CD4-positive, CD25-positive, alpha-beta regulatory T cell (primary cell): ENCODE measurements around the gene GALNT16. TPM values are rescaled to one million over a fixed set of nuclear protein-coding genes. Genes with fewer than 3 reads are reported as not detected.

Experiments
- ATAC-seq, 2 donors: fragments of 150-1000 bp; cut with Tn5 transposase; one replicate each; pipeline ENCODE4 v1.10.0; 2021; ENCODE audit warnings: low read depth in 2 of 2, moderate number of reproducible peaks in 2 of 2, moderate library complexity in 1 of 2
- DNase-seq, 3 donors: peaks; one replicate each; pipeline versions ENCODE4 v3.0.0 to v3.0.0-alpha.2; 2012 to 2022; ENCODE audit warnings: mixed read lengths in 1 of 3
- H3K27ac ChIP-seq: one replicate; pipeline ENCODE4 v1.7.0; 2013; ENCODE audit warnings: mild to moderate bottlenecking, low read length; ENCODE audit not compliant: insufficient read depth, poor library complexity, severe bottlenecking
- H3K27me3 ChIP-seq: one replicate; pipeline ENCODE4 v1.7.0; 2013; ENCODE audit warnings: low read length; ENCODE audit not compliant: control insufficient read depth, insufficient read depth
- H3K36me3 ChIP-seq: one replicate; pipeline ENCODE4 v1.7.0; 2013; ENCODE audit warnings: mild to moderate bottlenecking, low read length, moderate library complexity; ENCODE audit not compliant: control insufficient read depth, insufficient read depth
- H3K4me1 ChIP-seq: 2 replicates; pipeline ENCODE4 v1.7.0; 2013; ENCODE audit warnings: mild to moderate bottlenecking, low read length; ENCODE audit not compliant: insufficient read depth, control insufficient read depth, poor library complexity, severe bottlenecking
- H3K4me3 ChIP-seq: one replicate; pipeline ENCODE4 v1.7.0; 2013; ENCODE audit warnings: low read depth, mild to moderate bottlenecking, low read length, moderate library complexity
- H3K9me3 ChIP-seq, 2 experiments: 1 replicate in 1 of 2; 2 replicates in 1 of 2; pipeline ENCODE4 v1.7.0; 2013; ENCODE audit warnings: low read length in 2 of 2, mild to moderate bottlenecking in 1 of 2, moderate library complexity in 1 of 2; ENCODE audit not compliant: control insufficient read depth in 2 of 2
- H3K27ac Mint-ChIP-seq, 3 donors: one replicate each; pipeline ENCODE4 v1.8.0; 2020 to 2022; ENCODE audit warnings: mild to moderate bottlenecking in 3 of 3, mixed read lengths in 3 of 3, moderate library complexity in 2 of 3
- H3K27me3 Mint-ChIP-seq: one replicate; pipeline ENCODE4 v1.8.0; 2022; ENCODE audit warnings: mild to moderate bottlenecking, mixed read lengths
- H3K36me3 Mint-ChIP-seq: one replicate; pipeline ENCODE4 v1.8.0; 2020; ENCODE audit warnings: mixed read lengths
- H3K4me1 Mint-ChIP-seq, 4 donors: one replicate each; pipeline ENCODE4 v1.8.0; 2020 to 2022; ENCODE audit warnings: mixed read lengths in 4 of 4, mild to moderate bottlenecking in 1 of 4
- H3K4me3 Mint-ChIP-seq, 4 donors: one replicate each; pipeline ENCODE4 v1.8.0; 2020 to 2022; ENCODE audit warnings: mild to moderate bottlenecking in 4 of 4, mixed read lengths in 4 of 4, moderate library complexity in 3 of 4
- H3K9me3 Mint-ChIP-seq, 7 donors: one replicate each; pipeline ENCODE4 v1.8.0; 2020 to 2022; ENCODE audit warnings: mixed read lengths in 7 of 7, mild to moderate bottlenecking in 3 of 7, moderate library complexity in 2 of 7
- polyA plus RNA-seq, 4 donors: library from polyadenylated mRNA; unstranded; fragments of 300-500 nt; fragmentation: Illumina TruSeq; gene quantifications; one replicate each; pipeline ENCODE4 v1.2.3, GENCODE V29; 2021
- total RNA-seq: library from RNA; stranded (reverse); gene quantifications from one replicate; pipeline ENCODE4 v1.2.3, GENCODE V29; 2022

The GALNT16 gene
- total and polyA plus RNA-seq, 5 donors from 2014 or later = 0.05 TPM; not detected in 4

GRCh38 chr14:69242311-69243224 is 17.4 kb upstream of the GALNT16 start:
- H3K27me3 ChIP-seq = no peaks in the 10 kb centered on the region
- peaks cover 18% of the 10 kb centered on the region for H3K36me3 Mint-ChIP-seq
- peaks cover 0 to 5% (median 3%) of the 10 kb centered on the region in 4 donors for H3K4me1 Mint-ChIP-seq
- peak; percentile 16 to 70 (median 58) for DNase-seq
- H3K9me3 ChIP-seq = no peaks in the 10 kb centered on the region
- H3K27ac Mint-ChIP-seq = peak overlapping the region in 1 of 3 donors; percentile 7
- peak in 1 of 2 donors; percentile 58 for ATAC-seq
- no peaks in the 10 kb centered on the region for H3K27me3 Mint-ChIP-seq
- no peak overlapping the region for H3K27ac ChIP-seq
- no peak overlapping the region for H3K4me3 ChIP-seq
- no peaks in the 10 kb centered on the region for H3K4me1 ChIP-seq
- H3K4me3 Mint-ChIP-seq = no peak overlapping the region
- H3K9me3 Mint-ChIP-seq = no peaks in the 10 kb centered on the region
- peaks cover 29% of the 10 kb centered on the region for H3K36me3 ChIP-seq

GRCh38 chr14:69244946-69245345 is 15.0 kb upstream of the GALNT16 start:
- H3K9me3 ChIP-seq = no peaks in the 10 kb centered on the region
- no peak overlapping the region for H3K27ac ChIP-seq
- no peaks in the 10 kb centered on the region for H3K4me1 ChIP-seq
- no peak overlapping the region for H3K4me3 ChIP-seq
- Mint-ChIP-seq H3K4me3 (no peak overlapping the region), H3K9me3 (no peaks in the 10 kb centered on the region), H3K36me3 (peaks cover 8% of the 10 kb centered on the region), H3K4me1 (peaks cover 0 to 5% (median 3%) of the 10 kb centered on the region in 4 donors), H3K27me3 (peaks cover 5% of the 10 kb centered on the region), H3K27ac (no peak overlapping the region)
- peaks cover 12% of the 10 kb centered on the region for H3K36me3 ChIP-seq
- H3K27me3 ChIP-seq = no peaks in the 10 kb centered on the region
- DNase-seq (no peak), ATAC-seq (no peak)

- Mint-ChIP-seq H3K4me1 (peaks cover 0 to 5% (median 3%) of the 10 kb centered on the region in 4 donors), H3K27me3 (peaks cover 14% of the 10 kb centered on the region), H3K36me3 (peaks cover 5% of the 10 kb centered on the region), H3K27ac (no peak overlapping the region), H3K9me3 (no peaks in the 10 kb centered on the region), H3K4me3 (no peak overlapping the region)
- Histone ChIP-seq H3K27ac (no peak overlapping the region), H3K36me3 (peaks cover 7% of the 10 kb centered on the region), H3K4me3 (no peak overlapping the region), H3K9me3 (no peaks in the 10 kb centered on the region), H3K27me3 (no peaks in the 10 kb centered on the region), H3K4me1 (no peaks in the 10 kb centered on the region)
- DNase-seq (no peak), ATAC-seq (no peak)
These were observed 13.6 kb upstream of the GALNT16 start for GRCh38 chr14:69246331-69246730.

- H3K4me3 ChIP-seq = no peak overlapping the region
- ATAC-seq (no peak), DNase-seq (no peak)
- H3K4me3 Mint-ChIP-seq = no peak overlapping the region
- peaks cover 0 to 1% (median under 1%) of the 10 kb centered on the region in 4 donors for H3K4me1 Mint-ChIP-seq
- no peak overlapping the region for H3K27ac Mint-ChIP-seq
- H3K9me3 Mint-ChIP-seq = no peaks in the 10 kb centered on the region
- H3K27ac ChIP-seq = no peak overlapping the region
- H3K36me3 Mint-ChIP-seq = no peaks in the 10 kb centered on the region
- no peaks in the 10 kb centered on the region for H3K36me3 ChIP-seq
- no peaks in the 10 kb centered on the region for H3K9me3 ChIP-seq
- H3K27me3 ChIP-seq = no peaks in the 10 kb centered on the region
- H3K4me1 ChIP-seq = no peaks in the 10 kb centered on the region
- peaks cover 19% of the 10 kb centered on the region for H3K27me3 Mint-ChIP-seq
These were observed 12.1 kb upstream of the GALNT16 start for GRCh38 chr14:69247676-69248440.

- peaks cover 3% of the 10 kb centered on the region for H3K27me3 ChIP-seq
- Mint-ChIP-seq H3K36me3 (no peaks in the 10 kb centered on the region), H3K27me3 (peaks cover 26% of the 10 kb centered on the region), H3K4me1 (no peaks in the 10 kb centered on the region), H3K9me3 (no peaks in the 10 kb centered on the region), H3K27ac (no peak overlapping the region), H3K4me3 (no peak overlapping the region)
- no peaks in the 10 kb centered on the region for H3K4me1 ChIP-seq
- H3K9me3 ChIP-seq = no peaks in the 10 kb centered on the region
- no peaks in the 10 kb centered on the region for H3K36me3 ChIP-seq
- DNase-seq = no peak
- H3K4me3 ChIP-seq = no peak overlapping the region
- ATAC-seq = no peak
- H3K27ac ChIP-seq = no peak overlapping the region
These were observed 10.4 kb upstream of the GALNT16 start for GRCh38 chr14:69249603-69250002.

GRCh38 chr14:69252851-69253250 is 7.1 kb upstream of the GALNT16 start:
- H3K27me3 Mint-ChIP-seq = peaks cover 45% of the 10 kb centered on the region
- H3K36me3 Mint-ChIP-seq = no peaks in the 10 kb centered on the region
- DNase-seq (no peak), ATAC-seq (no peak)
- Histone ChIP-seq H3K4me3 (no peak overlapping the region), H3K27me3 (peaks cover 5% of the 10 kb centered on the region), H3K9me3 (no peaks in the 10 kb centered on the region), H3K36me3 (no peaks in the 10 kb centered on the region), H3K27ac (no peak overlapping the region), H3K4me1 (no peaks in the 10 kb centered on the region)
- H3K4me3 Mint-ChIP-seq = no peak overlapping the region
- no peaks in the 10 kb centered on the region for H3K4me1 Mint-ChIP-seq
- H3K9me3 Mint-ChIP-seq = peaks cover 0 to 1% (median 0%) of the 10 kb centered on the region in 7 donors
- peak overlapping the region in 1 of 3 donors; percentile 31 for H3K27ac Mint-ChIP-seq

GRCh38 chr14:69259168-69259526 is 811 bp upstream of the GALNT16 start:
- Mint-ChIP-seq H3K36me3 (no peaks in the 10 kb centered on the region), H3K27me3 (peaks cover 71% of the 10 kb centered on the region), H3K9me3 (peaks cover 0 to 4% (median 0%) of the 10 kb centered on the region in 7 donors), H3K4me1 (peaks cover 0 to 4% (median 0%) of the 10 kb centered on the region in 4 donors), H3K4me3 (peak overlapping the region in 2 of 4 donors; percentile 39 to 56), H3K27ac (no peak overlapping the region)
- ATAC-seq (no peak), DNase-seq (no peak)
- no peak overlapping the region for H3K4me3 ChIP-seq
- peaks cover 22% of the 10 kb centered on the region for H3K27me3 ChIP-seq
- no peak overlapping the region for H3K27ac ChIP-seq
- H3K36me3 ChIP-seq = no peaks in the 10 kb centered on the region
- H3K4me1 ChIP-seq = peaks cover 17% of the 10 kb centered on the region
- H3K9me3 ChIP-seq = no peaks in the 10 kb centered on the region
